ENCODE data around the gene HRH2.

The HRH2 gene

DNA sequence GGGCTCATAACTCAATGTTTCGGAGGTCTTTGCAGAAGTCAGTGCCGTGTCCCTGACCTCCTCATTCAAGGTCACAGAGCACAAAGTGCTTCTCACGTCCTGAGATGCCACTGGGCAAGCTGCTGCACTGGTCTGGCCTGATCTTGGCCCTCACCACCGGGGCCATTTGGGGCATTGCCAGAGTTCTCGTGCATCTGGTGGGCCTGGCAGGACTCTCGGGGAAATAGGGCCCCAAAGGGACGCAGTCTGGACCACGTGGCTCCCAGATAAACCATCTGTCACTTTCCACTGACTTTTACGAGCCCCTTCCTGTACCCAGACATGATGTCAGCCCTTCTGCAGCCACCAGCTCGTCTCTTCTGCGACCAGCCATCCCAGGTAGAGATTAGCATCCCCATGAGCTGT, 54.8 kb downstream of the HRH2 start:
- Histone ChIP-seq H2BK5ac (ENCODE audit: low read depth, low read length, poor library complexity) (no peak overlapping the region), H4K91ac (ENCODE audit: low read depth, low read length) (no peak overlapping the region), H3K23ac (ENCODE audit: low read length) (no peak overlapping the region), H3K18ac (ENCODE audit: low read length) (no peak overlapping the region), H2BK12ac (ENCODE audit: low read length) (no peak overlapping the region), H2BK120ac (ENCODE audit: insufficient read depth, low read length, poor library complexity) (no peak overlapping the region), H3K27ac (ENCODE audit: low read depth, low read length) (no peak overlapping the region), H2AFZ (ENCODE audit: insufficient read depth, low read length, poor library complexity) (no peak overlapping the region), H3K79me1 (ENCODE audit: low read length) (no peaks in the 10 kb centered on the region), H3K14ac (ENCODE audit: low read length) (no peak overlapping the region), H4K12ac (ENCODE audit: low read depth, low read length) (no peak overlapping the region), H3K9me3 (ENCODE audit: insufficient read depth, low read depth, low read length) (peaks cover 23% of the 10 kb centered on the region), H3K4me1 (ENCODE audit: control insufficient read depth in 1 of 2, insufficient read depth in 2 of 2, low read length in 2 of 2) (no peaks in the 10 kb centered on the region), H3K4ac (ENCODE audit: low read depth, low read length) (no peak overlapping the region), H4K8ac (ENCODE audit: low read depth, low read length) (no peak overlapping the region), H3K36me3 (ENCODE audit: control insufficient read depth in 1 of 2, insufficient read depth in 2 of 2, low read length in 2 of 2) (no peaks in the 10 kb centered on the region), H3K4me2 (ENCODE audit: low read length) (no peak overlapping the region), H3K9ac (ENCODE audit: low read length) (no peak overlapping the region), H2AK5ac (ENCODE audit: low read length) (no peak overlapping the region), H3K27me3 (ENCODE audit: insufficient read depth, low read length) (no peaks in the 10 kb centered on the region), H3K4me3 (ENCODE audit: low read depth, low read length) (no peak overlapping the region), H3K79me2 (ENCODE audit: control insufficient read depth, insufficient read depth, low read length, poor library complexity) (no peaks in the 10 kb centered on the region)
- no peak for DNase-seq
- no CpG with 5 or more reads among the region's 11 CpGs for WGBS (ENCODE audit: extremely low coverage, insufficient coverage, insufficient read length)

- no peak overlapping the region for H3K4ac ChIP-seq (ENCODE audit: low read depth, low read length)
- H2BK120ac ChIP-seq (ENCODE audit: insufficient read depth, low read length, poor library complexity), result no peak overlapping the region
- H3K4me1 ChIP-seq (ENCODE audit: control insufficient read depth in 1 of 2, insufficient read depth in 2 of 2, low read length in 2 of 2), result no peaks in the 10 kb centered on the region
- H3K23ac ChIP-seq (ENCODE audit: low read length), result no peak overlapping the region
- H3K4me3 ChIP-seq (ENCODE audit: low read depth, low read length), result no peak overlapping the region
- no peak overlapping the region for H3K4me2 ChIP-seq (ENCODE audit: low read length)
- peaks cover 22% of the 10 kb centered on the region for H3K9me3 ChIP-seq (ENCODE audit: insufficient read depth, low read depth, low read length)
- H4K12ac ChIP-seq (ENCODE audit: low read depth, low read length), result no peak overlapping the region
- H2AK5ac ChIP-seq (ENCODE audit: low read length), result no peak overlapping the region
- no peak for DNase-seq
- H3K36me3 ChIP-seq (ENCODE audit: control insufficient read depth in 1 of 2, insufficient read depth in 2 of 2, low read length in 2 of 2), result no peaks in the 10 kb centered on the region
- H3K79me1 ChIP-seq (ENCODE audit: low read length), result no peaks in the 10 kb centered on the region
- no peak overlapping the region for H3K14ac ChIP-seq (ENCODE audit: low read length)
- no peak overlapping the region for H3K27ac ChIP-seq (ENCODE audit: low read depth, low read length)
- WGBS (ENCODE audit: extremely low coverage, insufficient coverage, insufficient read length), result no CpG with 5 or more reads among the region's 3 CpGs
- no peaks in the 10 kb centered on the region for H3K27me3 ChIP-seq (ENCODE audit: insufficient read depth, low read length)
- no peak overlapping the region for H3K18ac ChIP-seq (ENCODE audit: low read length)
- no peaks in the 10 kb centered on the region for H3K79me2 ChIP-seq (ENCODE audit: control insufficient read depth, insufficient read depth, low read length, poor library complexity)
- no peak overlapping the region for H4K8ac ChIP-seq (ENCODE audit: low read depth, low read length)
- H2BK5ac ChIP-seq (ENCODE audit: low read depth, low read length, poor library complexity), result no peak overlapping the region
- H2BK12ac ChIP-seq (ENCODE audit: low read length), result no peak overlapping the region
- H4K91ac ChIP-seq (ENCODE audit: low read depth, low read length), result no peak overlapping the region
- H3K9ac ChIP-seq (ENCODE audit: low read length), result no peak overlapping the region
- H2AFZ ChIP-seq (ENCODE audit: insufficient read depth, low read length, poor library complexity), result no peak overlapping the region
These were observed 56.1 kb downstream of the HRH2 start for GRCh38 chr5:175713930-175714329.

GRCh38 chr5:175714479-175715085, 56.7 kb downstream of the HRH2 start:
- no peak overlapping the region for H4K12ac ChIP-seq (ENCODE audit: low read depth, low read length)
- no peaks in the 10 kb centered on the region for H3K27me3 ChIP-seq (ENCODE audit: insufficient read depth, low read length)
- no peak overlapping the region for H3K4me3 ChIP-seq (ENCODE audit: low read depth, low read length)
- no peaks in the 10 kb centered on the region for H3K36me3 ChIP-seq (ENCODE audit: control insufficient read depth in 1 of 2, insufficient read depth in 2 of 2, low read length in 2 of 2)
- H3K27ac ChIP-seq (ENCODE audit: low read depth, low read length), result no peak overlapping the region
- no peak overlapping the region for H2BK12ac ChIP-seq (ENCODE audit: low read length)
- H3K9ac ChIP-seq (ENCODE audit: low read length), result no peak overlapping the region
- H4K91ac ChIP-seq (ENCODE audit: low read depth, low read length), result no peak overlapping the region
- no peaks in the 10 kb centered on the region for H3K79me1 ChIP-seq (ENCODE audit: low read length)
- no peak overlapping the region for H3K4ac ChIP-seq (ENCODE audit: low read depth, low read length)
- H4K8ac ChIP-seq (ENCODE audit: low read depth, low read length), result no peak overlapping the region
- DNase-seq, result no peak
- H2BK5ac ChIP-seq (ENCODE audit: low read depth, low read length, poor library complexity), result no peak overlapping the region
- no peak overlapping the region for H3K23ac ChIP-seq (ENCODE audit: low read length)
- peaks cover 20% of the 10 kb centered on the region for H3K9me3 ChIP-seq (ENCODE audit: insufficient read depth, low read depth, low read length)
- H3K14ac ChIP-seq (ENCODE audit: low read length), result no peak overlapping the region
- WGBS (ENCODE audit: extremely low coverage, insufficient coverage, insufficient read length), result no CpG with 5 or more reads among the region's 7 CpGs
- H3K4me1 ChIP-seq (ENCODE audit: control insufficient read depth in 1 of 2, insufficient read depth in 2 of 2, low read length in 2 of 2), result no peaks in the 10 kb centered on the region
- no peak overlapping the region for H2AFZ ChIP-seq (ENCODE audit: insufficient read depth, low read length, poor library complexity)
- no peak overlapping the region for H2BK120ac ChIP-seq (ENCODE audit: insufficient read depth, low read length, poor library complexity)
- no peaks in the 10 kb centered on the region for H3K79me2 ChIP-seq (ENCODE audit: control insufficient read depth, insufficient read depth, low read length, poor library complexity)
- no peak overlapping the region for H2AK5ac ChIP-seq (ENCODE audit: low read length)
- H3K18ac ChIP-seq (ENCODE audit: low read length), result no peak overlapping the region
- no peak overlapping the region for H3K4me2 ChIP-seq (ENCODE audit: low read length)

- Histone ChIP-seq H3K4me2 (ENCODE audit: low read length) (no peak overlapping the region), H2AFZ (ENCODE audit: insufficient read depth, low read length, poor library complexity) (no peak overlapping the region), H3K79me1 (ENCODE audit: low read length) (no peaks in the 10 kb centered on the region), H2BK12ac (ENCODE audit: low read length) (no peak overlapping the region), H4K8ac (ENCODE audit: low read depth, low read length) (no peak overlapping the region), H3K27me3 (ENCODE audit: insufficient read depth, low read length) (no peaks in the 10 kb centered on the region), H3K18ac (ENCODE audit: low read length) (no peak overlapping the region), H3K4ac (ENCODE audit: low read depth, low read length) (no peak overlapping the region), H3K4me3 (ENCODE audit: low read depth, low read length) (no peak overlapping the region), H2AK5ac (ENCODE audit: low read length) (no peak overlapping the region), H3K79me2 (ENCODE audit: control insufficient read depth, insufficient read depth, low read length, poor library complexity) (no peaks in the 10 kb centered on the region), H3K23ac (ENCODE audit: low read length) (no peak overlapping the region), H4K91ac (ENCODE audit: low read depth, low read length) (no peak overlapping the region), H3K27ac (ENCODE audit: low read depth, low read length) (no peak overlapping the region), H3K14ac (ENCODE audit: low read length) (no peak overlapping the region), H2BK5ac (ENCODE audit: low read depth, low read length, poor library complexity) (no peak overlapping the region), H3K9me3 (ENCODE audit: insufficient read depth, low read depth, low read length) (peaks cover 13% of the 10 kb centered on the region), H3K4me1 (ENCODE audit: control insufficient read depth in 1 of 2, insufficient read depth in 2 of 2, low read length in 2 of 2) (no peaks in the 10 kb centered on the region), H3K36me3 (ENCODE audit: control insufficient read depth in 1 of 2, insufficient read depth in 2 of 2, low read length in 2 of 2) (no peaks in the 10 kb centered on the region), H2BK120ac (ENCODE audit: insufficient read depth, low read length, poor library complexity) (no peak overlapping the region), H3K9ac (ENCODE audit: low read length) (peak overlapping the region; percentile 37), H4K12ac (ENCODE audit: low read depth, low read length) (no peak overlapping the region)
- WGBS (ENCODE audit: extremely low coverage, insufficient coverage, insufficient read length), result no CpG with 5 or more reads among the region's 10 CpGs
- no peak for DNase-seq
These were observed 58.0 kb downstream of the HRH2 start for GRCh38 chr5:175715627-175716522.
